Stimulated activated CD8-positive, alpha-beta memory T cell treated with anti-CD3 and anti-CD28 coated beads, Interleukin-7, amount 100 ng/mL, for 4 hours (primary cell): Measurements from ENCODE around the gene CRADD.
"Not testable (repeated sequence)": the region's sequence is repeated elsewhere in the genome, so short reads cannot be mapped to it uniquely, and the experiment has no call there.

Experiments used
- DNase-seq, 2 donors: peaks; one replicate each; pipeline ENCODE4 v3.0.0-alpha.2; 2020; ENCODE audit warnings: low read depth in 2 of 2

Gene CRADD

GRCh38 chr12:93737457-93738198, 60.5 kb downstream of the CRADD start:
- DNase-seq, result no peak

DNA sequence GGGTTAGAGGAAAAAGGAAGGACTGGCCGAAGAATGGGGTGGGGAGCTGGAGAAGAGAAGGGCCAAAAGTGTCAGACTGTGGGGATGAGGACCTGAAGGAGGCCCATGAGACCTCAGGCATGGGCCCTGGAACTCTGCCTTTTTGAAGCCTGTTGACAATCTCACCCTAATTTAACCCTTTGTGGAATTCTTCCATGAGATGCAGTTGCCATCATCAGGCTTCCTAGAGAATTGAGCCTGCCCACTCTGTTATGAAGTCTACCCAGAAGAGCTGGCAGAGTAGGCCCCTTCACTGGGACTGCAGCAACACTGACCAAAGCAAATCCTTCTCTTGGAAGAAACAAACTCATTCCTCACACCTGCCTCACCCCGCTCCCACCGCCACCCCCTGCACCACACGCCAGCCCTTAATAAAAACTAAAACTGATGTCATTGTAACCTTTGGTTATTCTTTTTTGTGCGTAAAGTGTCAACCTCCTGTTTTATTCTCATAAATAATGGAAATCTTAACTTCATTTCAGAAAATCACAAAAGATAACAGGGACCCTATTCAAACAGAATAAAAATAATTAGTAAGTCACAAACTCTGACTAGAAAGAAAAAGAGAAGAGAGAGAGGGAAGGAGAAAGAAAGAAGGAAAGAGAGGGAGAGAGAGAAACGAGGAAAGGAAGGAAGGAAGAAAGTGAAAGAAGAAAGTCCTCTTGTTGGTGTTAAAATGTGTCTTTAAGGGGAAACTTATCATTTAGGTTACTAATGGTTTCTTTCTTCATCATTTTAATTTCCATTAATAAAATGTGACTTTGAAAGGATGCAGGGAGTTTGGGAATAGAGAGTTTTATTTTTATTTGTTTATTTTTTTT, 61.3 kb downstream of the CRADD start:
- DNase-seq, result no peak

GRCh38 chr12:93740751-93741150, 63.6 kb downstream of the CRADD start:
- no peak for DNase-seq

- no peak for DNase-seq
Observed at GRCh38 chr12:93741659-93742109, 64.5 kb downstream of the CRADD start.

DNA sequence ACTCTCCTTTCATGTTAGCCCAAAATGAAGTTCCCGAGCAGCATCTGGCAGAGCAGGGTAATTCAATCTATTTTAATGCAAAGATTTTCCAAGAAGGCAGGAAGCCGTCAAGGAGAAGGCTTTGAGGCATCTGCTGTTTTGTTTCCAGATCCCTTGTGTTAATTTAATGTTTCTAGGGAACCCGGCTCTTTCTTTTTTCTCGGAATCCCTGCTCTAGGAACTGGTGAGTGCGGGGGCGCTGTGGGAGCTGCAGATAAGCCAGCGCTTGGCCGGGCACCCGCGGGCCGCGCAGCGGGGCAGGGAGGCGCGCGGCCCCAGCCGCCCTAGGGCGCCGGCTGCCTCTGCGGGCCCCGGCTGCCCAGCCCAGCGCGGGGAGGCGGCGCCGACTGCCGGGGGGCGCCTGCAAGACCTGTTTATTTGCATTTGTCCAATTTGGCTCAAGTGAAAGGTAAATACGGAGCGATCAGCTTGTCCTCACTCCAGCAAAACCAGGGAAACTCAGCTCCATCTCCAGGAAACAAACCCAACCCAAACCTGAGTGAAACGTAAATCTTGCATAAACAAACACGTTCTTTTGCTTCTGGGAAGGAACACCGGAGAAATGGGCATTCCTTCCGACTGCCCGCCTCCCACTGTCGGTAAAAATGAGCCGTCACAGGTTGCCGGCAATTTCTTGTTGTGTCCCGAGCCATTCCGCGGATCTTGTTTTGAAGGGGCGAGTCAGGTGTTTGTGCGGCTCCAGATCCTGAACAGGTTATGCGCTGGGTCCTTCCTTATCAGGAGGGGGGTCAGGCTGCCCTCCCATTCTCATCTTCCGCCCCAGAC, 65.1 kb downstream of the CRADD start:
- peak; percentile 61 to 64 for DNase-seq

GRCh38 chr12:93743229-93743998, 66.2 kb downstream of the CRADD start:
- no peak for DNase-seq

- no peak for DNase-seq
Observed at GRCh38 chr12:93743999-93744689, 67.0 kb downstream of the CRADD start.

GRCh38 chr12:93745286-93745685, 68.1 kb downstream of the CRADD start:
- DNase-seq, result no peak

DNA sequence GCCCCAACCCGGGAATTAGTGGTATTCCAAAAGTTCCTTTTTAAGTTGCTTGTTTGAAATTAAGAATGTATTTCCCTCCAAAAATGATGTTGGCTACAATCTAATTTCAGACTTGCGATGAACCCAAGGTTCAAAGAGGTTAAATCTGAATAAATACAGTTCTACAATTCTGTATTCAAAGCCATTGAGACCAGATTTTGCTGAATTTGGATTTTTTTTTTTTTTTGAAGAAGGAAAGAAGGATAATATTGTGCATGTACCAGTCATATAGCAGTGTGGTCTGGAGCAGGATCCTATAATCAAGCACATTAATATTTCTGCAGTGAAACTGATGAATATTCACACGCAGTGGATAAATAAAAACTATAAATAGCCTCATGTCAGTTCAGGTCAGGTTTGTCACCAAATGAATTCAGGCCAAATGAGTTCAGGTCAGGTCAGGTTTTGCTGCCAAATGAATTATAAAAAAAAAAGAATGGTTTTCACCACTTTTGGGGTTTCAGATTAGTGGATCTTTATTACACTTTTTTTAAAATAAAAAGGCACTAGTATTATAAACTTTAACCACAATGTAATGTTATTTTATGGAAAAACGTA, 69.5 kb downstream of the CRADD start:
- no peak for DNase-seq

GRCh38 chr12:93748672-93749383, 71.7 kb downstream of the CRADD start:
- no peak for DNase-seq

DNA sequence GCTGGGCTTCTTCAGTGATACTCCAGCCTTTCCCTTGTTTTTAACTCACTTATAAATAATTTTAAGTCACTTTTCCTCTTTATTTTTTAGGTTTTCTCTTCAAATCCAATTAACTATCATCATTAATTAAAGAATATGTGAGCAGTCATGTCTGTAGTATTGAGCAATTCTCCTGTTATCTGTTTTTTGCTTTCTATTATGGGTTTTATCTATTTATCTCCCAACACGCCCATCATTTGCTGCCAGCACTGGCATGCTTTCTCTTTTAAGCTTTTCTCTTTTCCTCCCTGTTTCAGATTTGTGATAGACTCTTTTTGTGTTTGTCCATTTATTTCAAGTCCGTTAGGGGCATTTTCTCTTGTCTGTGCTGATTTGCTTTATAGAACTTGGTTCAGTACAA, 72.3 kb downstream of the CRADD start:
- DNase-seq, result no peak

DNA sequence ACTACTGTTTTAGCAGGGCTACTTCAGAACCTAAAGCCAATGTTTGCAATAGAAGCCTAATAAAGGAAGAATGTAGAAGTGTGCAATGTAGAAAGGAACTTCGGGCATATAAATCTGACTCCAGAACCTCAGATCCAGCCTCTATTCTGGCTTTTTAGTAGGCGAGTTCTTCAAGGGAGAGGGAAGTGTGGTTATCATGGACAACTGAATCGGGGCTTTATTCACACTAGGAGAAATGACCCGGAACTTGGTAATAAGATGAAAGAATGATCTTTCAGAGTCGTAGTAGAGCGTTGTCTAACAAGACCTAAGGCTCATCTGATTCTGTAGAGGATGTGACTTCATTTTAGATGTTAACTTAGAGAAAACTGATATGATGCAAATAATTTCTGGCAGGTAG, 72.9 kb downstream of the CRADD start:
- no peak for DNase-seq

GRCh38 chr12:93751864-93752610, 74.9 kb downstream of the CRADD start:
- no peak for DNase-seq

DNA sequence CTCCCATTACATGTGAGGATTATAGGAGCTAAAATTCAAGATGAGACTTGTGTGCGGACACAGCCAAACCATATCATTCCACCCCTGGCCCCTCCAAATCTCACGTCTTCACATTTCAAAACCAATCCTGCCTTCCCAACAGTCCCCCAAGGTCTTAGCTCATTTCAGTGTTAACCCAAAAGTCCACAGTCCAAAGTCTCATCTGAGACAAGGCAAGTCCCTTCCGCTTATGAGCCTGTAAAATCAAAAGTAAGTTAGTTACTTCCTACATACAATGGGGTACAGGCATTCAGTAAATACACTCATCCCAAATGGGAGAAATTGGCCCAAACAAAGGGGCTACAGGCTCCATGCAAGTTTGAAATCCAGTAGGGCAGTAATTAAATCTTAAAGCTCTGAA, 76.1 kb downstream of the CRADD start:
- no peak for DNase-seq

DNA sequence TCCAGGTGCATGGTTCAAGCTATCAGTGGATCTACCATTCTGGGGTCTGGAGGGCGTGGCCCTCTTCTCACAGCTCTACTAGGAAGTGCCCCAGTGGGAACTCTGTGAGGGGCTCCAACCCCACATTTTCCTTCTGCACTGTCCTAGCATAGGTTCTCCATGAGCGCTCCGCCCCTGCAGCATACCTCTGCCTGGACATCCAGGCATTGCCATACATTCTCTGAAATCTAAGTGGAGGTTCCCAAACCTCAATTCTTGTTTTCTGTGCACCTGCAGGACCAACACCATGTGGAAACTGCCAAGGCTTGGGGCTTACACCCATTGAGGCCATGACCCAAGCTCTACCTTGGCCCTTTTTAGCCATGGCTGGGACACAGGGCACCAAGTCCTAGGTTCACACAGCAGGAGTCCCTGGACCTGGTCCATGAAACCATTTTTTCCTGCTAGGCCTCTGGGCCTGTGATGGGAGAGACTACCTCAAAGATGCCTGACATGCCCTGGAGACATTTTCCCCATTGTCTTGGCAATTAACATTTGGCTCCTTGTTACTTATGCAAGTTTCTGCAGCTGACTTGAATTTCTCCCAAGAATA, 76.8 kb downstream of the CRADD start:
- no peak for DNase-seq

GRCh38 chr12:93754859-93755258, 77.7 kb downstream of the CRADD start:
- not testable (repeated sequence) for DNase-seq

GRCh38 chr12:93756288-93756687, 79.1 kb downstream of the CRADD start:
- no peak for DNase-seq
